GM12892 (cell line): ENCODE measurements around the gene MAST3.

Experiments used
- POLR2A ChIP-seq: IDR thresholded peaks from 2 replicates; pipeline ENCODE4 v1.6.1; 2011; ENCODE audit warnings: low read depth, low read length, control low read depth
- POLR2AphosphoS5 ChIP-seq: IDR thresholded peaks from 2 replicates; pipeline ENCODE4 v1.6.1; 2011; ENCODE audit warnings: low read depth, low read length, control low read depth

DNA sequence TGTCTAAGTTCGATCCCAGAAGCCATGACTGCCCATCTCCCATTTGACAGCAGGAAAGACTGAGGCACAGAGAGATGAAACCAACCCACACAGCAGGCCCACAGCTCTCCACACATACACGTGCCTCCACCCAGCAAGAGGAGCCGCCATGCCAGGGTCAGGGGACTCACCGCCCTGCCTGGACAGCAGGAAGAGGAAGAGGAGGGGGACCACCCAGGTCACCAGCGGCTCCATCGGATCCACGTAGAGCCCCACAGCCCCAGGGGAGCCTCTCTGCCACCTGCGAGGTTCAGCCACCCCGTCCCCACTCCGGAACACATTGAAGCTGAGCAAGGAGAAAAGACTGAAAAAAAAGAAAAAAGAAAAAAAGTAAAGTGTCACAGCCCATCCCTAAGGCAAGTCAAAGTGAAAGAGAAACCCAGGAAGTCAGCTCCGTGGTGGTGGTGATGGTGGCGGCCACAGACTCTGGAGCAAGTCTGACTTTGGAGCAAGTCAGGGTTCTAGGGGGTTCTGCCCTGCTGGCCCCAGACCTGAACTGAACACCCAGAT is 10.9 kb upstream of the MAST3 start, which contains the start of gene IL12RB1:
- peak; percentile 73; the same call in 1 of the 2 replicates for TF ChIP-seq POLR2A
- peak; percentile 65; the same call in 1 of the 2 replicates for TF ChIP-seq POLR2AphosphoS5
